Tibial artery (tissue), 4 donors: Measurements from ENCODE around the gene BDH2.

ENCODE experiments used
- DNase-seq, 2 donors: peaks; one replicate each; pipeline ENCODE4 v3.0.0-alpha.2; 2019
- H3K27ac ChIP-seq, 2 donors: fragments of 200-600 bp; sonication (generic) in 1 of 2; 1 replicate in 1 of 2; 2 replicates in 1 of 2; pipeline ENCODE4 v1.5.1; 2018 to 2019; ENCODE audit warnings: mild to moderate bottlenecking in 1 of 2
- H3K27me3 ChIP-seq, 2 donors: fragments of 200-600 bp; sonication (generic) in 1 of 2; one replicate each; pipeline versions ENCODE4 v1.5.1 to v1.6.0; 2016 to 2019
- H3K36me3 ChIP-seq, 3 donors: fragments of 200-600 bp; sonication (generic) in 2 of 3; one replicate each; pipeline ENCODE4 v1.5.1; 2016 to 2019; ENCODE audit warnings: mild to moderate bottlenecking in 2 of 3
- H3K4me1 ChIP-seq, 4 donors: fragments of 200-600 bp; sonication (generic) in 2 of 4; 1 replicate in 3 of 4; 2 replicates in 1 of 4; pipeline ENCODE4 v1.5.1; 2016 to 2019
- H3K4me3 ChIP-seq, 2 donors: fragments of 200-600 bp; sonication (generic) in 1 of 2; 1 replicate in 1 of 2; 2 replicates in 1 of 2; pipeline ENCODE4 v1.5.1; 2018 to 2019; ENCODE audit warnings: mild to moderate bottlenecking in 2 of 2
- H3K9me3 ChIP-seq, 3 donors: fragments of 200-600 bp; sonication (generic) in 1 of 3; one replicate each; pipeline ENCODE4 v1.5.1; 2016 to 2019
- intact Hi-C: fragments of 100-400 bp; cut with DNase I; formaldehyde crosslinking; loops from one replicate; pipeline ENCODE4 v1.15.0; 2023; ENCODE audit warnings: low total_unique reads
- TF ChIP-seq, protein P1 (sequence below), 2 experiments: fragments of 200-600 bp in 1 of 2; fragments of 450-650 bp in 1 of 2; IDR thresholded peaks; one replicate each; pipeline ENCODE4 v1.5.1; 2017 to 2019; ENCODE audit warnings: antibody characterized with exemption in 2 of 2, mild to moderate bottlenecking in 1 of 2, moderate library complexity in 1 of 2

The BDH2 gene

DNA sequence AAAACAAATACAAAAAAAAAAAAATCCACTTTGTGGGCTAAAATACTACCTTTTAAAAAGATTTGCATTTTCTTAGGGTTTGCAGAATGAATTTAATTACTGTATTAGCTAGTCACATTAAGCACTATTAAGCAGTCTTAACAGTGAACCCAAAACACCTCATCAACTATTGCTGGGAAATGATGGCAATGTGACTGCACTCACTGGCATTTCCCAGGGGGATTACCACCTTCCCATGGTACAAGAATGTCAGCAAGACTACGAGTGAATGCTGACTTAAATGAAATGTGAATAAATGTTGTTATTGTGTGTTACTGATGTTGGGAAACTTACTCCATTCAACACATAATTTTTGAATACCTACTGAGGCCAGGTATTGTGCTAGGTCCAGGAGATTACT is 13.1 kb downstream of the BDH2 start:
- Histone ChIP-seq H3K4me3 (no peak overlapping the region), H3K36me3 (peaks cover 68 to 81% (median 75%) of the 10 kb centered on the region in 3 donors), H3K27ac (no peak overlapping the region)

DNA sequence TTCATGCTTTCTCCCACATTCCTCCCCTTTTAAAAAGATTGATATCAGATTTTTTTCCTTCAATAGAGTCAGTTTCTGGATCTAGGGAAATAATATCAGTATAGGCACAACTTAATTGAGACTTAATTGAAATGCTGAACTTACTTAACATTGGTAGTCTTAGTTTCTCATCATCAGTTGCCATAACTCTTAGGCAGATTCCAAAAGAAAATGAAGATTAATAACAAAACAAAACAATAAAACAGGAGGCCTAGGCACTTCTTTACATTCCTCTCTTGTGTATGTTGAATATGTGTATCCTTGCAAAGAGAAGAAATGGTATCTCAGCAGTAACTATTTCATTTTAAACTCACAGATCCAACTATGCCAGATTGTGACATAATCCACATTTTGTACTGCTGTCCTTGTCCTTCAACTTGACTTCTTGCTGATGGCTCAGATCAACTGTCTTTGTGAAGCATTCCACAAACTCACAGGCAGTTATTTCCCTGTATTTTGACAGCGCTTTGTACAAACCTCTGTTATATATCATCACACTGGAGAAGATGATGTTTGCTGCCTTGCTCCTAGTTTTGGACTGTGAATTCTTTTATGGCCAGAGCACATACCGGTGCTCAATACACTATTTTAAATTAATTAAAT is 14.0 kb downstream of the BDH2 start:
- H3K36me3 ChIP-seq: peaks cover 69 to 85% (median 75%) of the 10 kb centered on the region in 3 donors
- no peaks in the 10 kb centered on the region for H3K27me3 ChIP-seq
- no peak for DNase-seq
- H3K4me1 ChIP-seq: no peaks in the 10 kb centered on the region
- no peak overlapping the region for H3K27ac ChIP-seq
- H3K4me3 ChIP-seq: no peak overlapping the region
- H3K9me3 ChIP-seq: no peaks in the 10 kb centered on the region
- TF ChIP-seq, protein P1, sequence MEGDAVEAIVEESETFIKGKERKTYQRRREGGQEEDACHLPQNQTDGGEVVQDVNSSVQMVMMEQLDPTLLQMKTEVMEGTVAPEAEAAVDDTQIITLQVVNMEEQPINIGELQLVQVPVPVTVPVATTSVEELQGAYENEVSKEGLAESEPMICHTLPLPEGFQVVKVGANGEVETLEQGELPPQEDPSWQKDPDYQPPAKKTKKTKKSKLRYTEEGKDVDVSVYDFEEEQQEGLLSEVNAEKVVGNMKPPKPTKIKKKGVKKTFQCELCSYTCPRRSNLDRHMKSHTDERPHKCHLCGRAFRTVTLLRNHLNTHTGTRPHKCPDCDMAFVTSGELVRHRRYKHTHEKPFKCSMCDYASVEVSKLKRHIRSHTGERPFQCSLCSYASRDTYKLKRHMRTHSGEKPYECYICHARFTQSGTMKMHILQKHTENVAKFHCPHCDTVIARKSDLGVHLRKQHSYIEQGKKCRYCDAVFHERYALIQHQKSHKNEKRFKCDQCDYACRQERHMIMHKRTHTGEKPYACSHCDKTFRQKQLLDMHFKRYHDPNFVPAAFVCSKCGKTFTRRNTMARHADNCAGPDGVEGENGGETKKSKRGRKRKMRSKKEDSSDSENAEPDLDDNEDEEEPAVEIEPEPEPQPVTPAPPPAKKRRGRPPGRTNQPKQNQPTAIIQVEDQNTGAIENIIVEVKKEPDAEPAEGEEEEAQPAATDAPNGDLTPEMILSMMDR (IDR thresholded peaks at IDR 0.05): no peak
- intact Hi-C loops: no loop called here

More for the DNA sequence above, 13.1 kb downstream of the BDH2 start:
- TF ChIP-seq, protein P1 (IDR thresholded peaks at IDR 0.05): no peak
- Histone ChIP-seq H3K27me3 (no peaks in the 10 kb centered on the region), H3K4me1 (no peaks in the 10 kb centered on the region), H3K9me3 (no peaks in the 10 kb centered on the region)
- no peak for DNase-seq
- intact Hi-C loops: no loop called here

DNA sequence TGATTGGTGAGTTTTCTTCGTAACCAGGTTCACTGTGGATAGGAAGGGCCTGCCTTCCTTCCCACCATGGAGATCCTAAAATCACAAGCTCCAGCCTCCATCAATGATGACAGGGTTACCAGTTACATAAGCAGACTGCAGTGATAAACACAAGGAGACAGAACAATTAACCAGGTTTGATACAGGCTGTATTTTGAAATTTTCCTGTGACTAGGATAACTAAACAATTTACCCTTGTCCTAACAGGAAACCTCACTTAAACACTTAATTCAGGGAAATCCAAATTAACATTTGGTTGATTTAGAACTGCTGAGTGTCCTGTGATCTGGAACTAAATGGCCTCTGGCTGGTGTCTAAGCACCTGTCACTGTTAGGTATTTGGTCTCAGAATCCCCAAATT is 20.0 kb downstream of the BDH2 start:
- no peaks in the 10 kb centered on the region for H3K9me3 ChIP-seq
- H3K27me3 ChIP-seq: no peaks in the 10 kb centered on the region
- no peak overlapping the region for H3K27ac ChIP-seq
- TF ChIP-seq, protein P1 (IDR thresholded peaks at IDR 0.05): no peak
- no peak overlapping the region for H3K4me3 ChIP-seq
- intact Hi-C loops: no loop called here
- peaks cover 0 to 15% (median 0%) of the 10 kb centered on the region in 4 donors for H3K4me1 ChIP-seq
- H3K36me3 ChIP-seq: peaks cover 18 to 27% (median 20%) of the 10 kb centered on the region in 3 donors
- DNase-seq: no peak

DNA sequence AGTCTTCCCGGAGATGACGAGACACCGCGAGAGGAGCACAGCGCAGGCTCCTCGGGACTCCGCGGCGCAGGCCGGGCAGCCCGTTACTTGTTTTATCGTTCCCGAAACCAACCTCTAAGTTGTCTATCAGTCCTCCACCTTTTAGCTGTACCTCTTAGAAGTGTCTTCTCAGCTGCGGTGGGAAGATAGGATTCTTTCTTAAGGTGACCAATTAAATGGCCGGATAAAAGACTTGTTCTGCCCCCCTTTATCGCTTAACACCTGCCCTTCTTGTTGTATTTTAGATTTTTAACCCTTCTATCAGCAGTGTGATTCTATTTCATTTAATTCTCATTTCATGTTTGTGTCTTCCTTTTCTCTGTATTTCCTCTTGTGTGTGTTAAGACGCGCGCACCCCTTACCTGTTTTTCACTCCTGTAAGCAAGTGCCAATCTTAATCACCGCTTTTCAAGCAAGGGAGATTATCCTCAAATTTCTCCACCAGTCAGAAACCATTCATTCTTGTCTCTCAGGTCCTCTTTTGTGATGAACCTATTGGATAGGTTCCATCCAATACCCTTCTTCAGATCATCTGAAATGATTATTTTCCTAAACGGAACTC is 22.8 kb downstream of the BDH2 start, which contains the start of gene SLC9B2:
SLC9B2 (minus strand) TSS at position 15 of the 601 bp plus-strand sequence. CDS start 9,211 bp downstream, outside the sequence.
- H3K27me3 ChIP-seq: no peaks in the 10 kb centered on the region
- DNase-seq: no peak
- H3K4me3 ChIP-seq: peak within 1 kb of the TSS; percentile 69 to 93
- no peaks in the 10 kb centered on the region for H3K9me3 ChIP-seq
- TF ChIP-seq, protein P1 (IDR thresholded peaks at IDR 0.05): no peak
- H3K36me3 ChIP-seq: peaks cover 5 to 16% (median 15%) of the 10 kb centered on the region in 3 donors
- peaks cover 0 to 15% (median 0%) of the 10 kb centered on the region in 4 donors for H3K4me1 ChIP-seq
- intact Hi-C loops: no loop called here
- peak within 1 kb of the TSS; percentile 87 to 93 for H3K27ac ChIP-seq

DNA sequence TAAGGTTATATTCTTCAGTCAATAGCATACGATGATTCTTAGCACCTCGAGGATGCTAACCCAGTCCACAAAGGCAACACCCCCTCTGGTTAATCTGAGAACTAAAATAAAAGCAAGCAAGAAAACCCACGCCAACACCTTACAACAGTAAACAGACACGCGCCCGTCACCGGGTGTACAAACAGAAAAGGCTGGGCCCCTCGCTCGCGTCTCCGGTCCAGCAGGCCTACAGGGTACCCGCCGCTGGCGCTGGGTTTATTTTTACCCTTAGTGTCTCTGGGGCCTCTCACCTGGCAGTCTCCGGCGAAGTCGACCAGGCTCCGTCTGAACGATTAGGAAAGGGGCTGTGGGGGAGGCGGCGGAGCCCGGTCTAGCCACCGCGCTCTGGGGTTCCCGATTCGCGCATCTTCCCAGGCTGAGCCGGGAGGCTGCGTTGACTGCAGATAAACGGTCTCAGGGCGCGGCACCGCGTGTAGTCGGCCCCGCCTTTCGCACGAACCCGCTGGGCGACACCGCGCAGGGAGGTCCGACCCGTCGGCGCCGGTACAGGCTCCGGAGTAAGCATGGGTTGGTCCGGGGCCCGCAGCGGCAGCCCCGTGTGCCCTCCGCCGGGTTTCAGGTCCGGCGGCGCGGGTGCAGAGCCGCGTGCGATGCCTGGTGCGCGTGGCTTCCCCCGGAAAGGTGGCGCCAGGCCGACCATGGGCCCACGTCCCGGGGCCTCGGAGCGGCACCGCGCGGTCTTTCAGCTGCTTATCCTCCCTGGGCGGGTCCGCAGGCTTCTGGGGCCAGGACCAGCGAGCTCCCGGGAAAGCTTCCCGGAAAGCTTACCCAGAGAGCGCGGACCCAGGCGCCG is 23.5 kb downstream of the BDH2 start:
- Histone ChIP-seq H3K27me3 (no peaks in the 10 kb centered on the region), H3K36me3 (peaks cover under 1 to 9% (median 7%) of the 10 kb centered on the region in 3 donors), H3K4me1 (peaks cover 0 to 15% (median 0%) of the 10 kb centered on the region in 4 donors), H3K9me3 (no peaks in the 10 kb centered on the region), H3K4me3 (peak overlapping the region; percentile 69 to 93), H3K27ac (peak overlapping the region; percentile 87 to 93)
- intact Hi-C loops: no loop called here
- TF ChIP-seq, protein P1 (IDR thresholded peaks at IDR 0.05): no peak
- DNase-seq: peak; percentile 64 to 79
